Endothelial cell of umbilical vein (primary cell): ENCODE measurements around the gene C17orf100. TPM values are rescaled to one million over a fixed set of nuclear protein-coding genes. Genes with fewer than 3 reads are reported as not detected.

Source experiments
- BruUV-seq: library from RNA; stranded (reverse); fragments of 400-500 nt; replicated peaks from 2 replicates; lab custom pipeline; 2021; lab: Mats Ljungman, UMichigan
- CTCF ChIA-PET: fragments of 300-600, 350-600 bp; sonication (Branson Sonifier 250); formaldehyde crosslinking; loops from one replicate; lab custom pipeline; 2021; ENCODE audit warnings: antibody characterized with exemption, inconsistent platforms; lab: Charles Lee
- POLR2A ChIA-PET: fragments of 300-600, 350-600 bp; sonication (Branson Sonifier 250); formaldehyde crosslinking; loops from one replicate; lab custom pipeline; 2021; ENCODE audit warnings: antibody characterized with exemption, inconsistent platforms; lab: Charles Lee
- DNase-seq: peaks from one replicate; pipeline ENCODE4 v3.0.0-alpha.2; 2011; ENCODE audit warnings: low read depth, low spot score
- FAIRE-seq: peaks from 2 replicates; lab custom pipeline; 2011; peaks lifted over from hg19 to GRCh38; lab: Jason Lieb, UNC
- H2AFZ ChIP-seq: 2 replicates; pipeline ENCODE4 v1.6.0; 2012; ENCODE audit warnings: low read depth, low read length, control low read depth, inconsistent platforms
- H3K27ac ChIP-seq: 2 replicates; pipeline ENCODE4 v1.5.1; 2011; ENCODE audit warnings: low read depth, mild to moderate bottlenecking, control low read depth, low read length, moderate library complexity; ENCODE audit not compliant: insufficient read depth
- H3K27me3 ChIP-seq, 2 experiments: 2 replicates each; pipeline versions ENCODE4 v1.6.0 to v1.6.1; 2011; ENCODE audit warnings: low read length in 2 of 2, mixed read lengths in 1 of 2; ENCODE audit not compliant: control insufficient read depth in 2 of 2, insufficient read depth in 2 of 2
- H3K36me3 ChIP-seq, 2 experiments: 2 replicates in 1 of 2; 3 replicates in 1 of 2; pipeline ENCODE4 v1.5.1; 2011; ENCODE audit warnings: low read length in 2 of 2, mild to moderate bottlenecking in 1 of 2, moderate library complexity in 1 of 2; ENCODE audit not compliant: control insufficient read depth in 2 of 2, insufficient read depth in 2 of 2; ENCODE audit errors: extremely low read depth in 1 of 2
- H3K4me1 ChIP-seq: 3 replicates; pipeline ENCODE4 v1.5.1; 2011; ENCODE audit warnings: mild to moderate bottlenecking, low read length; ENCODE audit not compliant: control insufficient read depth, insufficient read depth; ENCODE audit errors: extremely low read depth
- H3K4me2 ChIP-seq: 2 replicates; pipeline ENCODE4 v1.6.1; 2011; ENCODE audit warnings: low read length, control low read depth, mixed read lengths; ENCODE audit not compliant: insufficient read depth
- H3K4me3 ChIP-seq, 3 experiments: fragments of 200-600 bp in 1 of 3; sonication (generic), shearing (Covaris generic) in 1 of 3; replicated peaks in 1 of 3; 2 replicates each; pipeline ENCODE4 v1.5.1; 2011 to 2016; ENCODE audit warnings: control low read depth in 3 of 3, low read length in 3 of 3, mild to moderate bottlenecking in 2 of 3, inconsistent platforms in 1 of 3, low read depth in 1 of 3, moderate library complexity in 1 of 3; ENCODE audit not compliant: insufficient read depth in 1 of 3
- H3K79me2 ChIP-seq: 2 replicates; pipeline ENCODE4 v1.6.0; 2012; ENCODE audit warnings: low read length, inconsistent platforms; ENCODE audit not compliant: control insufficient read depth, insufficient read depth
- H3K9ac ChIP-seq: replicated peaks from 2 replicates; pipeline ENCODE3; 2011; ENCODE audit warnings: low read length, control low read depth; ENCODE audit not compliant: insufficient read depth; ENCODE audit errors: extremely low read depth
- H3K9me1 ChIP-seq: replicated peaks from 3 replicates; pipeline ENCODE4 v1.6.0; 2011; ENCODE audit warnings: mild to moderate bottlenecking, low read length; ENCODE audit not compliant: control insufficient read depth, insufficient read depth; ENCODE audit errors: extremely low read depth
- H3K9me3 ChIP-seq: replicated peaks from 2 replicates; pipeline ENCODE4 v1.5.1; 2012; ENCODE audit warnings: low read length, inconsistent platforms; ENCODE audit not compliant: control insufficient read depth, insufficient read depth
- H4K20me1 ChIP-seq: replicated peaks from 2 replicates; pipeline ENCODE3; 2011; ENCODE audit warnings: mild to moderate bottlenecking, low read length; ENCODE audit not compliant: control insufficient read depth, insufficient read depth; ENCODE audit errors: extremely low read depth
- CTCF ChIP-seq, 2 donors: IDR thresholded peaks; 1 replicate in 1 of 2; 2 replicates in 1 of 2; pipeline ENCODE4 v1.5.1; 2011; ENCODE audit warnings: low read length in 2 of 2, mild to moderate bottlenecking in 2 of 2, moderate library complexity in 2 of 2, control low read depth in 1 of 2, inconsistent platforms in 1 of 2, low read depth in 1 of 2; ENCODE audit not compliant: insufficient read depth in 1 of 2; ENCODE audit errors: extremely low read depth in 1 of 2
- EZH2 ChIP-seq: IDR thresholded peaks from 2 replicates; pipeline ENCODE4 v1.6.1; 2012; ENCODE audit warnings: borderline replicate concordance, low read depth, mild to moderate bottlenecking, moderate library complexity, low read length, inconsistent platforms; ENCODE audit not compliant: severe bottlenecking
- FOS ChIP-seq: IDR thresholded peaks from 2 replicates; pipeline ENCODE4 v1.6.1; 2011; ENCODE audit warnings: mild to moderate bottlenecking, low read length, moderate library complexity, borderline replicate concordance; ENCODE audit not compliant: insufficient read depth
- GATA2 ChIP-seq: IDR thresholded peaks from 2 replicates; pipeline ENCODE4 v1.7.0; 2011; ENCODE audit warnings: low read depth, mild to moderate bottlenecking, moderate library complexity, mixed read lengths, low read length; ENCODE audit not compliant: insufficient read length, insufficient read depth
- JUN ChIP-seq: IDR thresholded peaks from 2 replicates; pipeline ENCODE4 v1.6.1; 2011; ENCODE audit warnings: borderline replicate concordance, low read depth; ENCODE audit not compliant: insufficient read length, insufficient read depth
- MAX ChIP-seq: IDR thresholded peaks from 2 replicates; pipeline ENCODE4 v1.6.1; 2011; ENCODE audit not compliant: insufficient read depth, insufficient read length
- MYC ChIP-seq: IDR thresholded peaks from one replicate; pipeline ENCODE4 v1.6.1; 2011; ENCODE audit warnings: mild to moderate bottlenecking, low read depth, low read length
- POLR2A ChIP-seq: IDR thresholded peaks from 2 replicates; pipeline ENCODE4 v1.6.1; 2012; ENCODE audit warnings: low read depth, mild to moderate bottlenecking, control low read depth, low read length
- POLR2AphosphoS5 ChIP-seq: IDR thresholded peaks from 2 replicates; pipeline ENCODE4 v1.6.1; 2012; ENCODE audit warnings: low read depth, mild to moderate bottlenecking, control low read depth, low read length, moderate library complexity; ENCODE audit not compliant: insufficient read depth
- dilution Hi-C: fragments of 300-500 bp; cut with MboI; formaldehyde crosslinking; loops from one replicate; pipeline ENCODE4 v1.15.0; 2019; ENCODE audit warnings: low sequenced_read_pairs; ENCODE audit not compliant: extremely low pct_ligation_motif_present
- intact Hi-C: fragments of 100-400 bp; cut with micrococcal nuclease; formaldehyde crosslinking; loops from one replicate; pipeline ENCODE4 v1.10.0; 2022
- polyA plus RNA-seq, 4 experiments: library from polyadenylated mRNA; depleted of rRNA in 3 of 4; stranded (reverse) in 3 of 4; unstranded in 1 of 4; fragments of >200 nt; gene quantifications; 2 replicates each; pipeline versions ENCODE4 v1.2.1 to v1.2.3, GENCODE V29; 2011 to 2012; ENCODE audit warnings: missing spikeins in 1 of 4
- total RNA-seq: library from RNA; stranded (reverse); gene quantifications from 2 replicates; pipeline ENCODE4 v1.2.3, GENCODE V29; 2021

C17orf100 gene
- total and polyA plus RNA-seq, 2 donors (not counting 3 experiments of a cell fraction or from before 2014, with no cell fraction given) = 0.99 to 1.4 TPM

- intact Hi-C loops = loop anchor here (10.0 kb wide), 2 partner anchors 809 to 1059 kb away; partner anchors contain the start of gene NLRP1
- no peak overlapping the region for H3K4me2 ChIP-seq
These were observed 8.0 kb upstream of the C17orf100 start for GRCh38 chr17:6643451-6644125.

More at GRCh38 chr17:6643451-6644125, 8.0 kb upstream of the C17orf100 start:
- BruUV-seq = no TSS peak
- no peaks in the 10 kb centered on the region for H4K20me1 ChIP-seq
- POLR2A ChIA-PET = no interaction called here
- no peaks in the 10 kb centered on the region for H3K9me3 ChIP-seq
- H3K79me2 ChIP-seq = peaks cover 49% of the 10 kb centered on the region
- H3K4me1 ChIP-seq = peaks cover 15% of the 10 kb centered on the region
- H3K4me3 ChIP-seq = no peak overlapping the region
- no peak overlapping the region for H2AFZ ChIP-seq
- H3K27ac ChIP-seq = no peak overlapping the region
- DNase-seq (no peak), FAIRE-seq (no peak)
- dilution Hi-C loops = no loop called here
- H3K9me1 ChIP-seq = no peaks in the 10 kb centered on the region
- CTCF ChIA-PET = no interaction called here
- no peak overlapping the region for H3K9ac ChIP-seq
- TF ChIP-seq GATA2 = no peak
- no peak for TF ChIP-seq EZH2
- TF ChIP-seq POLR2A = no peak
- TF ChIP-seq FOS = no peak
- TF ChIP-seq JUN = no peak
- TF ChIP-seq POLR2AphosphoS5 = no peak
- no peak for TF ChIP-seq MAX
- no peak for TF ChIP-seq CTCF (IDR thresholded peaks at IDR 0.05; ENCODE audit: extremely low read depth in 1 of 2, insufficient read depth in 1 of 2, low read depth in 1 of 2, low read length in 2 of 2)
- TF ChIP-seq MYC = no peak
- H3K36me3 ChIP-seq = peaks cover 7 to 10% of the 10 kb centered on the region in 2 experiments
- H3K27me3 ChIP-seq = no peaks in the 10 kb centered on the region
